Neural cell (in vitro differentiated cells): ENCODE data around the gene GPR89A. TPM values are rescaled to one million over a fixed set of nuclear protein-coding genes. Genes with fewer than 3 reads are reported as not detected.

Experiments
- H2AFZ ChIP-seq: fragments of 200-600, 300-800 bp; sonication (generic), shearing (Covaris generic); 2 replicates; pipeline ENCODE4 v1.6.0; 2014; ENCODE audit warnings: low read depth, mild to moderate bottlenecking, antibody characterized with exemption, low read length, moderate library complexity
- H3F3A ChIP-seq: fragments of 200-600 bp; shearing (Covaris generic); 2 replicates; pipeline ENCODE4 v1.6.1; 2016; ENCODE audit warnings: mild to moderate bottlenecking, moderate library complexity, mixed read lengths, antibody characterized with exemption, low read length; ENCODE audit not compliant: insufficient read depth, poor library complexity, severe bottlenecking
- H3K27ac ChIP-seq: fragments of 200-600, 300-800 bp; sonication (generic), shearing (Covaris generic); 2 replicates; pipeline ENCODE4 v1.5.1; 2014; ENCODE audit warnings: mild to moderate bottlenecking, low read length, moderate library complexity
- H3K27me3 ChIP-seq: fragments of 300-800, 200-600 bp; sonication (generic), shearing (Covaris generic); 2 replicates; pipeline ENCODE4 v1.6.0; 2014; ENCODE audit warnings: mild to moderate bottlenecking, low read depth, low read length, moderate library complexity; ENCODE audit not compliant: insufficient read depth
- H3K36me3 ChIP-seq: fragments of 300-800, 200-600 bp; sonication (generic), shearing (Covaris generic); 2 replicates; pipeline ENCODE4 v1.5.1; 2014; ENCODE audit warnings: mild to moderate bottlenecking, antibody characterized with exemption, low read length, moderate library complexity; ENCODE audit not compliant: insufficient read depth
- H3K4me2 ChIP-seq: fragments of 300-800, 200-600 bp; sonication (generic), shearing (Covaris generic); 2 replicates; pipeline ENCODE4 v1.6.0; 2014; ENCODE audit warnings: mild to moderate bottlenecking, low read length
- H3K4me3 ChIP-seq: fragments of 300-800, 200-600 bp; sonication (generic), shearing (Covaris generic); 2 replicates; pipeline ENCODE4 v1.5.1; 2014; ENCODE audit warnings: mild to moderate bottlenecking, low read length, moderate library complexity
- H3K79me2 ChIP-seq: fragments of 200-600 bp; shearing (Covaris generic); replicated peaks from 2 replicates; pipeline ENCODE4 v1.6.0; 2014; ENCODE audit warnings: mild to moderate bottlenecking, low read length, moderate library complexity; ENCODE audit not compliant: insufficient read depth
- H3K9ac ChIP-seq: fragments of 300-800, 200-600 bp; sonication (generic), shearing (Covaris generic); 2 replicates; pipeline ENCODE4 v1.6.1; 2016; ENCODE audit warnings: mild to moderate bottlenecking, low read length, mixed read lengths
- H3K9me2 ChIP-seq: fragments of 200-600 bp; shearing (Covaris generic); 2 replicates; pipeline ENCODE4 v1.6.1; 2016; ENCODE audit warnings: mild to moderate bottlenecking, low read length, mixed read lengths; ENCODE audit not compliant: insufficient read depth
- H3K9me3 ChIP-seq: fragments of 200-600, 300-800 bp; sonication (generic), shearing (Covaris generic); 2 replicates; pipeline ENCODE4 v1.6.1; 2016; ENCODE audit warnings: mild to moderate bottlenecking, mixed run types, low read length, moderate library complexity, mixed read lengths
- H4K20me1 ChIP-seq: fragments of 200-600 bp; shearing (Covaris generic); 2 replicates; pipeline ENCODE4 v1.6.1; 2016; ENCODE audit warnings: mild to moderate bottlenecking, mixed run types; ENCODE audit not compliant: insufficient read depth
- EP300 ChIP-seq: fragments of 450-650 bp; conservative IDR thresholded peaks from 2 replicates; pipeline ENCODE4 v1.6.1; 2014; ENCODE audit warnings: antibody characterized with exemption, mild to moderate bottlenecking, moderate library complexity; ENCODE audit not compliant: poor library complexity, severe bottlenecking
- EZH2 ChIP-seq: fragments of 200-600, 300-800 bp; shearing (Covaris generic), sonication (generic); IDR thresholded peaks from 2 replicates; pipeline ENCODE4 v1.6.1; 2014; ENCODE audit warnings: antibody characterized with exemption, low read length, borderline replicate concordance, mild to moderate bottlenecking; ENCODE audit not compliant: insufficient read depth, poor library complexity, severe bottlenecking
- MXI1 ChIP-seq: fragments of 450-650 bp; conservative IDR thresholded peaks from 2 replicates; pipeline ENCODE4 v1.6.1; 2014; ENCODE audit warnings: antibody characterized with exemption, mild to moderate bottlenecking; ENCODE audit not compliant: poor library complexity, severe bottlenecking
- POLR2AphosphoS5 ChIP-seq: IDR thresholded peaks from 2 replicates; pipeline ENCODE4 v1.6.1; 2012
- RAD21 ChIP-seq: fragments of 450-650 bp; conservative IDR thresholded peaks from 2 replicates; pipeline ENCODE4 v1.6.1; 2014; ENCODE audit warnings: antibody characterized with exemption, mild to moderate bottlenecking, moderate library complexity
- SMC3 ChIP-seq: fragments of 450-650 bp; conservative IDR thresholded peaks from 2 replicates; pipeline ENCODE4 v1.6.1; 2014; ENCODE audit warnings: antibody characterized with exemption, mild to moderate bottlenecking, moderate library complexity; ENCODE audit not compliant: poor library complexity
- TAF1 ChIP-seq: IDR thresholded peaks from 2 replicates; pipeline ENCODE4 v1.6.1; 2012; ENCODE audit warnings: low read depth
- polyA plus RNA-seq: library from polyadenylated mRNA; depleted of rRNA; stranded (reverse); fragments of >200 nt; gene quantifications from 2 replicates; pipeline ENCODE4 v1.2.3, GENCODE V29; 2014
- TF ChIP-seq, protein P1 (sequence below): IDR thresholded peaks from 2 replicates; pipeline ENCODE4 v1.6.1; 2012; ENCODE audit warnings: borderline replicate concordance
- TF ChIP-seq, protein P2 (sequence below): fragments of 450-650 bp; IDR thresholded peaks from 2 replicates; pipeline ENCODE4 v1.5.1; 2014; ENCODE audit warnings: antibody characterized with exemption, mild to moderate bottlenecking, moderate library complexity; ENCODE audit not compliant: poor library complexity, severe bottlenecking

The GPR89A gene
- polyA plus RNA-seq, 1 donor from 2014 or later: 38.4 TPM

GRCh38 chr1:145690587-145691558 is 83.1 kb downstream of the GPR89A start:
- Histone ChIP-seq H4K20me1 (no peaks in the 10 kb centered on the region), H3K9me3 (no peaks in the 10 kb centered on the region), H3K36me3 (no peaks in the 10 kb centered on the region), H3K9ac (no peak overlapping the region), H3F3A (no peaks in the 10 kb centered on the region), H3K27me3 (no peaks in the 10 kb centered on the region), H3K27ac (no peak overlapping the region), H3K4me3 (no peak overlapping the region), H3K79me2 (no peaks in the 10 kb centered on the region), H3K4me2 (no peak overlapping the region), H2AFZ (no peak overlapping the region), H3K9me2 (no peaks in the 10 kb centered on the region)
- no peak for TF ChIP-seq RAD21
- TF ChIP-seq, protein P1, sequence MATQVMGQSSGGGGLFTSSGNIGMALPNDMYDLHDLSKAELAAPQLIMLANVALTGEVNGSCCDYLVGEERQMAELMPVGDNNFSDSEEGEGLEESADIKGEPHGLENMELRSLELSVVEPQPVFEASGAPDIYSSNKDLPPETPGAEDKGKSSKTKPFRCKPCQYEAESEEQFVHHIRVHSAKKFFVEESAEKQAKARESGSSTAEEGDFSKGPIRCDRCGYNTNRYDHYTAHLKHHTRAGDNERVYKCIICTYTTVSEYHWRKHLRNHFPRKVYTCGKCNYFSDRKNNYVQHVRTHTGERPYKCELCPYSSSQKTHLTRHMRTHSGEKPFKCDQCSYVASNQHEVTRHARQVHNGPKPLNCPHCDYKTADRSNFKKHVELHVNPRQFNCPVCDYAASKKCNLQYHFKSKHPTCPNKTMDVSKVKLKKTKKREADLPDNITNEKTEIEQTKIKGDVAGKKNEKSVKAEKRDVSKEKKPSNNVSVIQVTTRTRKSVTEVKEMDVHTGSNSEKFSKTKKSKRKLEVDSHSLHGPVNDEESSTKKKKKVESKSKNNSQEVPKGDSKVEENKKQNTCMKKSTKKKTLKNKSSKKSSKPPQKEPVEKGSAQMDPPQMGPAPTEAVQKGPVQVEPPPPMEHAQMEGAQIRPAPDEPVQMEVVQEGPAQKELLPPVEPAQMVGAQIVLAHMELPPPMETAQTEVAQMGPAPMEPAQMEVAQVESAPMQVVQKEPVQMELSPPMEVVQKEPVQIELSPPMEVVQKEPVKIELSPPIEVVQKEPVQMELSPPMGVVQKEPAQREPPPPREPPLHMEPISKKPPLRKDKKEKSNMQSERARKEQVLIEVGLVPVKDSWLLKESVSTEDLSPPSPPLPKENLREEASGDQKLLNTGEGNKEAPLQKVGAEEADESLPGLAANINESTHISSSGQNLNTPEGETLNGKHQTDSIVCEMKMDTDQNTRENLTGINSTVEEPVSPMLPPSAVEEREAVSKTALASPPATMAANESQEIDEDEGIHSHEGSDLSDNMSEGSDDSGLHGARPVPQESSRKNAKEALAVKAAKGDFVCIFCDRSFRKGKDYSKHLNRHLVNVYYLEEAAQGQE: no peak
- TF ChIP-seq MXI1: no peak
- no peak for TF ChIP-seq POLR2AphosphoS5
- no peak for TF ChIP-seq TAF1
- TF ChIP-seq, protein P2, sequence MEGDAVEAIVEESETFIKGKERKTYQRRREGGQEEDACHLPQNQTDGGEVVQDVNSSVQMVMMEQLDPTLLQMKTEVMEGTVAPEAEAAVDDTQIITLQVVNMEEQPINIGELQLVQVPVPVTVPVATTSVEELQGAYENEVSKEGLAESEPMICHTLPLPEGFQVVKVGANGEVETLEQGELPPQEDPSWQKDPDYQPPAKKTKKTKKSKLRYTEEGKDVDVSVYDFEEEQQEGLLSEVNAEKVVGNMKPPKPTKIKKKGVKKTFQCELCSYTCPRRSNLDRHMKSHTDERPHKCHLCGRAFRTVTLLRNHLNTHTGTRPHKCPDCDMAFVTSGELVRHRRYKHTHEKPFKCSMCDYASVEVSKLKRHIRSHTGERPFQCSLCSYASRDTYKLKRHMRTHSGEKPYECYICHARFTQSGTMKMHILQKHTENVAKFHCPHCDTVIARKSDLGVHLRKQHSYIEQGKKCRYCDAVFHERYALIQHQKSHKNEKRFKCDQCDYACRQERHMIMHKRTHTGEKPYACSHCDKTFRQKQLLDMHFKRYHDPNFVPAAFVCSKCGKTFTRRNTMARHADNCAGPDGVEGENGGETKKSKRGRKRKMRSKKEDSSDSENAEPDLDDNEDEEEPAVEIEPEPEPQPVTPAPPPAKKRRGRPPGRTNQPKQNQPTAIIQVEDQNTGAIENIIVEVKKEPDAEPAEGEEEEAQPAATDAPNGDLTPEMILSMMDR: no peak
- no peak for TF ChIP-seq EP300

DNA sequence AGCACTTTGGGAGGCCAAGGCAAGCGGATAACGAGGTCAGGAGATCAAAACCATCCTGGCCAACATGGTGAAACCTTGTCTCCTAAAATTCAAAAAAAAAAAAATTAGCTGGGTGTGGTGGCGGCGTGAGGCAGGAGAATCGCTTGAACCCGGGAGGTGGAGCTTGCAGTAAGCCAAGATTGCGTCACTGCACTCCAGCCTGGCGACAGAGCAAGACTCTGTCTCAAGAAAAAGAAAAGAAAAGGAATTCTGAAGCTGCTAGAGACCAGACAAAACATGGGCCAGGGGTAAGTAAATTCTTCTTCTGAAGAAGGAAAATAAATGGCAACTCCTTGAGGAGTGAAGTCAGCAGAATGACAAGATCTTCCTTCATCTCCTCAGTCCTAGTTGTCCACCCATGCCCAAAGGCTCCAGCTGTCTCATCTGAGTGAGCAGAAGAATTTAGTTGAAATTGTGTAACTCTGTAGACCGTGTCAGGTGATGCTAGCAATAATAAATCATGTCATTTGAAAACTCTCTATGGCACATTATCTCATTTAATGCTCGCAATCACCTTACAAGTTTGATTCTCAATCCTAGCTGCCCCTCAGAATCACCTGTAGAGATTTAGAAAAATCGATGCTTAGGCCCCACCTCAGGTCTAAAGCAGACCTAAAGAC is 85.1 kb downstream of the GPR89A start:
- H3K9ac ChIP-seq: no peak overlapping the region
- H3K79me2 ChIP-seq: no peaks in the 10 kb centered on the region
- H3K36me3 ChIP-seq: no peaks in the 10 kb centered on the region
- no peaks in the 10 kb centered on the region for H3K9me2 ChIP-seq
- no peaks in the 10 kb centered on the region for H4K20me1 ChIP-seq
- no peaks in the 10 kb centered on the region for H3K27me3 ChIP-seq
- H3F3A ChIP-seq: no peaks in the 10 kb centered on the region
- H3K27ac ChIP-seq: no peak overlapping the region
- H2AFZ ChIP-seq: no peak overlapping the region
- no peak for TF ChIP-seq TAF1
- TF ChIP-seq EZH2: no peak
- TF ChIP-seq MXI1: no peak
- TF ChIP-seq RAD21: no peak
- TF ChIP-seq, protein P1: no peak
- TF ChIP-seq SMC3: no peak
- TF ChIP-seq POLR2AphosphoS5: no peak
- TF ChIP-seq, protein P2: no peak
- no peak for TF ChIP-seq EP300
- H3K4me2 ChIP-seq: no peak overlapping the region
- H3K4me3 ChIP-seq: no peak overlapping the region
- no peaks in the 10 kb centered on the region for H3K9me3 ChIP-seq
